Caco-2 (cell line): Measurements from ENCODE around the gene ZDHHC7. TPM values are rescaled to one million over a fixed set of nuclear protein-coding genes. Genes with fewer than 3 reads are reported as not detected.

Experiments used
- BruUV-seq: library from RNA; stranded (reverse); fragments of 400-500 nt; replicated peaks from 2 replicates; lab custom pipeline; 2021; lab: Mats Ljungman, UMichigan
- CTCF ChIA-PET: fragments of 300-600 bp; sonication (Branson Sonifier 250); formaldehyde crosslinking; loops from one replicate; lab custom pipeline; 2022; ENCODE audit warnings: antibody characterized with exemption; lab: Charles Lee
- POLR2A ChIA-PET: fragments of 300-600 bp; sonication (Branson Sonifier 250); formaldehyde crosslinking; loops from one replicate; lab custom pipeline; 2022; ENCODE audit warnings: antibody characterized with exemption; lab: Charles Lee
- DNase-seq, 2 experiments: peaks; one replicate each; pipeline versions ENCODE4 v3.0.0 to v3.0.0-alpha.2; 2020 to 2022
- H3K27me3 ChIP-seq: replicated peaks from 2 replicates; pipeline ENCODE4 v1.6.0; 2011; ENCODE audit warnings: low read length; ENCODE audit not compliant: control insufficient read depth, insufficient read depth
- H3K36me3 ChIP-seq: 2 replicates; pipeline ENCODE4 v1.5.1; 2011; ENCODE audit warnings: low read length; ENCODE audit not compliant: control insufficient read depth, insufficient read depth
- H3K4me1 ChIP-seq: fragments of 250-450 bp; sonication (Bioruptor Pico); 2 replicates; pipeline ENCODE4 v1.5.1; 2020; ENCODE audit warnings: mild to moderate bottlenecking
- H3K4me3 ChIP-seq: 2 replicates; pipeline ENCODE4 v1.5.1; 2011; ENCODE audit warnings: low read depth, mild to moderate bottlenecking, control low read depth, low read length
- H3K9me3 ChIP-seq: fragments of 250-450 bp; sonication (Bioruptor Pico); 2 replicates; pipeline ENCODE4 v1.5.1; 2020; ENCODE audit warnings: mild to moderate bottlenecking, moderate library complexity
- H3K27ac Mint-ChIP-seq: one replicate; pipeline ENCODE4 v1.8.0; 2022; ENCODE audit warnings: mixed read lengths; ENCODE audit not compliant: unreplicated experiment
- H3K27me3 Mint-ChIP-seq: one replicate; pipeline ENCODE4 v1.8.0; 2022; ENCODE audit warnings: mixed read lengths; ENCODE audit not compliant: insufficient read depth, unreplicated experiment
- H3K36me3 Mint-ChIP-seq: one replicate; pipeline ENCODE4 v1.8.0; 2022; ENCODE audit warnings: mild to moderate bottlenecking, mixed read lengths; ENCODE audit not compliant: insufficient read depth, unreplicated experiment
- H3K4me1 Mint-ChIP-seq: one replicate; pipeline ENCODE4 v1.8.0; 2022; ENCODE audit warnings: low read depth, mixed read lengths; ENCODE audit not compliant: unreplicated experiment
- H3K4me3 Mint-ChIP-seq: one replicate; pipeline ENCODE4 v1.8.0; 2022; ENCODE audit warnings: mild to moderate bottlenecking, moderate library complexity, mixed read lengths; ENCODE audit not compliant: unreplicated experiment
- H3K9me3 Mint-ChIP-seq: one replicate; pipeline ENCODE4 v1.8.0; 2022; ENCODE audit warnings: mixed read lengths; ENCODE audit not compliant: unreplicated experiment
- intact Hi-C: fragments of 100-400 bp; cut with micrococcal nuclease; formaldehyde crosslinking; loops from one replicate; pipeline ENCODE4 v1.10.0; 2022; ENCODE audit not compliant: unreplicated experiment
- total RNA-seq: library from RNA; stranded (reverse); gene quantifications from 2 replicates; pipeline ENCODE4 v1.2.3, GENCODE V29; 2022
- TF ChIP-seq, protein P1 (sequence below), 2 experiments: fragments of 200-600 bp in 1 of 2; IDR thresholded peaks; 1 replicate in 1 of 2; 2 replicates in 1 of 2; pipeline versions ENCODE4 v1.5.1 to v1.8.0; 2011 to 2022; ENCODE audit warnings: antibody characterized with exemption in 1 of 2, control low read depth in 1 of 2, inconsistent platforms in 1 of 2, low read depth in 1 of 2, low read length in 1 of 2, mild to moderate bottlenecking in 1 of 2, moderate library complexity in 1 of 2; ENCODE audit not compliant: insufficient read depth in 1 of 2, severe bottlenecking in 1 of 2, unreplicated experiment in 1 of 2

The ZDHHC7 gene
- total RNA-seq, 1 experiment from 2014 or later: 85.7 TPM

DNA sequence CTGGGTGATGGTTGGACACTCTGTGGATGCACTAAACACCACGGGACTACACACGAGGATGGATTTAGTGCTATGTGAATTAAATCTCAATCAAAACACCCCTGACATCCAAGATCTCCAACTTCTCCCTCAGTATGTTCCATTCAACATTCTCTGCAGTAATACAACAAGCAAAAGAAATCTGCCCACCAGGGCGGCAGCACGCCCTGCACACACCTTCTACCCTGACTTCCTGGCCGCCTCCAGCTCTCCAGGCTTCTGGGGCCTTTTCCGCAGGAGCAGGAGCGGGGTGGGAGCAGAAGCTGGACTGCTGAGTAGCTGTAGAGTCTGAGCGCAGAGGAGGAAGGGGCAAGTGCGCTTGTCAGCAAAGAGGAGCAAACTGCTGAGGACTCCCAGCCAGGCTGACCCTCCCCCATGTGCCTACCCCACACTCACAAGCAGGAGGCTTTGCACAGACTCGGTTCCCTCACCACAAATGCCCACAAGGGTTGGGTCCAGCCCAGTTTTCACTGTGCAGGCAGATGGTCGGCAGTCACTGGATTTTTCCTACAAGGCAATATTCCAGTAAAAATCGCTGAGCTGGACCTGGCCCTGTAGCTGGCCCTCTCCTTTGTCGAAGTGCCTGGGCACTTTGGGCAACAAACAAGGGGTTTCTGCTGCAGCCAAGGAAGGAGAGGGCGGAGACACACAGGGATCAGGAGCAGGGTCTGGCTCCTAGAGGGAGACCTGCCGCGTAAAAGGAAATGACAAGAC, 22.8 kb downstream of the ZDHHC7 start:
- DNase-seq: no peak

DNA sequence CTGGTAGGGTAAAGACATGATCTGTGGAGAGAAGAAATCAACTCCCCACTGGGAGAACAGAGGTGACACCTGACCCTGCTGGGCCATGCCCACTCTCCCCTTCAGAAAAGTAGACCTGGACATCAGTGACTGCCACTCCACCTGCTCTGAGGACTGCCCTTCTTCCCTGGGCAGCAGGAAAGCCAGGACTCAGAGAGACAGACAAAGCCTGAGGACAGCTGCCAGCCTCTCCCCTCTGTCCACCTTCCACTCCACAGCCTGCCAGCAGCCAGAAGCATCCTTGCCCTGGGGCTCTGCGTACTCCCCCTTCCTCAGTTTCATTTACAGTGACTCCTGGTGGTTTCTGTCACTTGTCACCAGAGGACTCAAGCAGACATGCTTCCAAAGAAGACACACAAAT, 24.5 kb downstream of the ZDHHC7 start:
- no peaks in the 10 kb centered on the region for H3K4me1 ChIP-seq
- Mint-ChIP-seq H3K27me3 (no peaks in the 10 kb centered on the region), H3K4me1 (no peaks in the 10 kb centered on the region), H3K36me3 (peaks cover 89% of the 10 kb centered on the region), H3K27ac (no peak overlapping the region), H3K9me3 (no peaks in the 10 kb centered on the region), H3K4me3 (no peak overlapping the region)
- DNase-seq: no peak
- CTCF ChIA-PET: no interaction called here
- no TSS peak for BruUV-seq
- intact Hi-C loops: no loop called here
- H3K4me3 ChIP-seq: no peak overlapping the region
- TF ChIP-seq, protein P1, sequence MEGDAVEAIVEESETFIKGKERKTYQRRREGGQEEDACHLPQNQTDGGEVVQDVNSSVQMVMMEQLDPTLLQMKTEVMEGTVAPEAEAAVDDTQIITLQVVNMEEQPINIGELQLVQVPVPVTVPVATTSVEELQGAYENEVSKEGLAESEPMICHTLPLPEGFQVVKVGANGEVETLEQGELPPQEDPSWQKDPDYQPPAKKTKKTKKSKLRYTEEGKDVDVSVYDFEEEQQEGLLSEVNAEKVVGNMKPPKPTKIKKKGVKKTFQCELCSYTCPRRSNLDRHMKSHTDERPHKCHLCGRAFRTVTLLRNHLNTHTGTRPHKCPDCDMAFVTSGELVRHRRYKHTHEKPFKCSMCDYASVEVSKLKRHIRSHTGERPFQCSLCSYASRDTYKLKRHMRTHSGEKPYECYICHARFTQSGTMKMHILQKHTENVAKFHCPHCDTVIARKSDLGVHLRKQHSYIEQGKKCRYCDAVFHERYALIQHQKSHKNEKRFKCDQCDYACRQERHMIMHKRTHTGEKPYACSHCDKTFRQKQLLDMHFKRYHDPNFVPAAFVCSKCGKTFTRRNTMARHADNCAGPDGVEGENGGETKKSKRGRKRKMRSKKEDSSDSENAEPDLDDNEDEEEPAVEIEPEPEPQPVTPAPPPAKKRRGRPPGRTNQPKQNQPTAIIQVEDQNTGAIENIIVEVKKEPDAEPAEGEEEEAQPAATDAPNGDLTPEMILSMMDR (IDR thresholded peaks at IDR 0.05; ENCODE audit: insufficient read depth in 1 of 2, low read depth in 1 of 2, low read length in 1 of 2, severe bottlenecking in 1 of 2, unreplicated experiment in 1 of 2): no peak
- H3K36me3 ChIP-seq: peaks cover 10% of the 10 kb centered on the region
- no peaks in the 10 kb centered on the region for H3K27me3 ChIP-seq
- no peaks in the 10 kb centered on the region for H3K9me3 ChIP-seq
- POLR2A ChIA-PET: no interaction called here

More for the DNA sequence above, 22.8 kb downstream of the ZDHHC7 start:
- TF ChIP-seq, protein P1 (IDR thresholded peaks at IDR 0.05; ENCODE audit: insufficient read depth in 1 of 2, low read depth in 1 of 2, low read length in 1 of 2, severe bottlenecking in 1 of 2, unreplicated experiment in 1 of 2): peak in 1 of 2 experiments; percentile 5
- Histone ChIP-seq H3K27me3 (no peaks in the 10 kb centered on the region), H3K36me3 (peaks cover 8% of the 10 kb centered on the region), H3K9me3 (no peaks in the 10 kb centered on the region), H3K4me1 (peaks cover 7% of the 10 kb centered on the region), H3K4me3 (no peak overlapping the region)
- no peak overlapping the region for H3K4me3 Mint-ChIP-seq
- peaks cover under 1% of the 10 kb centered on the region for H3K4me1 Mint-ChIP-seq
- BruUV-seq: no TSS peak
- ChIA-PET CTCF (interaction anchor here (1.5 kb wide), 1 partner anchor 98 kb away, joined by 5 read pairs; no protein-coding TSS in a partner anchor), POLR2A (no interaction called here)
- intact Hi-C loops: no loop called here
- H3K27me3 Mint-ChIP-seq: no peaks in the 10 kb centered on the region
- H3K27ac Mint-ChIP-seq: no peak overlapping the region
- peaks cover 87% of the 10 kb centered on the region for H3K36me3 Mint-ChIP-seq
- no peaks in the 10 kb centered on the region for H3K9me3 Mint-ChIP-seq

DNA sequence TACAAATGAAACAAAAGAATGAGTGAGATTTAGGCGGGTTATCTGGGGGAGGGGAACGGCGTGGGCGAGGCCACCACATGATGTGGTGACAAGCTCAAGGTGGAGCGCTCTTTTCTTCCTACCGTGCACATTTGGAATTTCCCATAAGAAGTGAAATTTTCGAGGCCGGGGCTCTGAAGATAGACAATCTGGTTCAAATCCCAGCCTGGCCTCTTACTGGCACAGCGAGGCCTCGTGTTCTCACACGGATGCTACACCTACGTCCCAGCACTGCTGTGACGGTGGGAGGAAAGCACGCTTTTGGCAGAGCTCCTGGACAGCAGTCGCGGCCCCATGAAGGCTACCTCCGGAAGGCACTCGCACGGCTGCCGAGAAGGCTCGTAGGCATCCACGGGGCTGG, 25.2 kb downstream of the ZDHHC7 start:
- Mint-ChIP-seq H3K27me3 (no peaks in the 10 kb centered on the region), H3K4me3 (no peak overlapping the region), H3K4me1 (no peaks in the 10 kb centered on the region), H3K9me3 (no peaks in the 10 kb centered on the region), H3K27ac (no peak overlapping the region), H3K36me3 (peaks cover 89% of the 10 kb centered on the region)
- intact Hi-C loops: no loop called here
- H3K27me3 ChIP-seq: no peaks in the 10 kb centered on the region
- H3K4me3 ChIP-seq: no peak overlapping the region
- POLR2A ChIA-PET: no interaction called here
- BruUV-seq: no TSS peak
- CTCF ChIA-PET: no interaction called here
- no peaks in the 10 kb centered on the region for H3K9me3 ChIP-seq
- H3K4me1 ChIP-seq: no peaks in the 10 kb centered on the region
- peaks cover 12% of the 10 kb centered on the region for H3K36me3 ChIP-seq
- TF ChIP-seq, protein P1 (IDR thresholded peaks at IDR 0.05; ENCODE audit: insufficient read depth in 1 of 2, low read depth in 1 of 2, low read length in 1 of 2, severe bottlenecking in 1 of 2, unreplicated experiment in 1 of 2): no peak
- DNase-seq: no peak
